HG02763 (cell line): ENCODE results near the gene ZNF469.

Experiments
- ATAC-seq: cut with Tn5 transposase; IDR thresholded peaks from one replicate; pipeline ENCODE4 v1.9.1; 2021; ENCODE audit warnings: mild to moderate bottlenecking, moderate library complexity; ENCODE audit not compliant: unreplicated experiment

Gene ZNF469

DNA sequence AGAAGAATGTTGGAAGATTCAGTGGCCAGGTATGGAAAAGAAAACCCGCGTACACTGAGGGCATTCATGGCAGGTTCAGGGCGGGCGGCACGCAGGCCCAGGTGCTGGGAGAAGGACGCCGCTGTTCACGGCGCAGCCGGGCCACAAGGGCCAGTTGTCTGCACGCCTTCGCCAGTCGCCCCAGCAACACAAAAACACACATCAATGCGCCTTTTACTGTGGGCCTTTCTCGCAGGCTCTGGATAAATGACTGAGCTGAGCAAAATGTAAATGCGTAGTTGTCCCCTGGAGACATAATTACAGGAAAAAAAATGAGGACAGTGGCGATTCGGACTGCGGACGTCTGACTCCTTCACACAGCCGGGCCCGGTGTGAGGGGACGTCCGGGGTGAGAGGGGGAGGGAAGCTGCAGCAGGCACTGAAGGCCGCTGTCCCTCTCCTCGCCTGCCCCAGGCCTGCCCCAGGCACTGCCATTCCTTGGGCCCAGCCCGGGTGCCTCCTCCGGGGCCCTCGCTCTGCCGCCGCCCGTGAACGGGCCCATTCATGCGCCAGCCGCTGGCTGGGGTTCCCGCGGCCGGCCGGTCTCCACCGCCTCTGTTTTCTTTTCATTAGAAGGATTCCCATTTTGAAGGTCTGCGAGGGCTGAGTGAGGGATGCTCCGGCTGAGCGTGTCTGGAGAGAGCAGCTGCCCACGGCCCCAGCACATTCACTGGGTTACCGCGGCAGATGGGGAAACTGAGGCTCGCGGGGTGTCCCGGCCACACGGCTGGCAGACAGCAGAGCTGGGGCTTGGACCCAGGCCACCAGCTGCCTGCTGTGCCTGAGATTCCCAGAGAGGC, 6.5 kb upstream of the ZNF469 start:
- ATAC-seq: no peak

- no peak for ATAC-seq
These were observed 5.7 kb upstream of the ZNF469 start for GRCh38 chr16:88376835-88377726.

- no peak for ATAC-seq
These were observed 4.8 kb upstream of the ZNF469 start for GRCh38 chr16:88377961-88378360.

GRCh38 chr16:88378401-88378800, 4.4 kb upstream of the ZNF469 start:
- ATAC-seq: no peak

DNA sequence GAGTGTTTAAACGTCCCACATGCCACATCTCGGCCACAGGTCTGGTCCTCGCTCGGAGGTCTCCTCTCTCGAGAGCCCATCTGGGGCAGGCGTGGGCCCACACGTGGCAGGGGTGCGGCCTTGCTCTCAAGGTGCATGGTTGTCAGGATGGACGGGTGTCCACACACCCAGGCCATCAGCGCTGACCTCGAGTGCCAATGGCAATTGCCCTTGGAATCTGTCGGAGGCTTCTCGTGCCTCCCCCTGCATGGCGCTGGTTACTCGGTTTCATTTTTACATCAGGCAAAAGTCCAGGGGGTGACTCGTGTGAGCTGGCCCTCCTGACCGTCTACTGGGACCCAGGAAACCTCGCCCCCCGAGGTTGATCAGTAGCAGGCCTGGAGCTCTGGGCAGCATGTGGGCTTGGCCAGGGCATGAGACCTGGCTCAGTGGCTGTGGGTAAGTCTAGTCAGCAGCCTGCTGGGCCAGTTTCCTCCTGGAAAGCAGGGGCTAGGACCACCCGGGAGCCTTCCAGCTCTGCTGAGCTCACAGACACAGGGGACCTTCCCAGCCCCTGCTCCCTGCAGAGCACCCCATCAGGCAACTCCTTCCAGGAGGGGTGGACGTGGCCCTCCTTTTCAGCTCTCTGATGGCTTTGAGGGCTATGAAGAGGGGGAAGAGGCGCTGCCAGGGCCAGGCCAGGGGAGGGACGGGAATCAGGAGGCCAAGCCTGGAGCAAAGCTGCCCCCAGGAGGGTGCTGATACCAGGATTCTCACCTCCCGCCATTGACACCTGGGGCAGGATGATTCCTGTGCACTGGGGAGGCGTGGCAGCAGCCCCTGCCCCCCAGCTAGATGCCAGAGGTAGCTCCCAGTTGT, 3.7 kb upstream of the ZNF469 start:
- ATAC-seq: no peak

DNA sequence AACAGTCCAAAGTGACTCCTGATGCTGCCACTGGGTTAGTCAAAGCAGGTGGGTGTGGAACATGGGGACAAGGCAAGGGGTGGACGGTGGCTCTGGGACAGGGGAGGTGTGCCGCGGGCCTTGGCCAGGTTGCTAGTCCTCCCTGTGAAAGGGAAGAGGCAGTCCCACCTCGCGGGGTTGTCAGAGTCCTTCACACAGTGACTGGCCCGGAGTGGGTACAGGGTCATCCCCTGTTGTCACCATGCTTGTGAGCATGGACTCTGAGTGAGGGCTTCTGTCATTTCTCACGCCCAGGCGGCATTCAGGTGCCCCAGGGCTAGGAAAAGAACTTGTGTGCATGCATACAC, 3.1 kb upstream of the ZNF469 start:
- no peak for ATAC-seq

DNA sequence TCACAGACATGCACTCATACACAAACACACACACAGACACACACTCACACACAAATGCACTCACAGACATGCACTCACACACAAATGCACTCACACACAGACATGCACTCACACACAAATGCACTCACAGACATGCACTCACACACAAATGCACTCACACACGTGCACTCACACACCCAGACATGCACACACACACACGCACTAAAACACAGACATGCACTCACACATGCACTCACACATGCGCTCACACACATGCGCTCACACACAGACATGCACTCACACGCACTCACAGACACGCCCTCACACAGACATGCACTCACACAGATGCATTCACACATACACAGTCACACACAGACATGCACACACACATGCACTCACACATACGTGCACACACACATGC, 2.7 kb upstream of the ZNF469 start:
- no peak for ATAC-seq

- no peak for ATAC-seq
These were observed 2.1 kb upstream of the ZNF469 start for GRCh38 chr16:88380619-88381018.

DNA sequence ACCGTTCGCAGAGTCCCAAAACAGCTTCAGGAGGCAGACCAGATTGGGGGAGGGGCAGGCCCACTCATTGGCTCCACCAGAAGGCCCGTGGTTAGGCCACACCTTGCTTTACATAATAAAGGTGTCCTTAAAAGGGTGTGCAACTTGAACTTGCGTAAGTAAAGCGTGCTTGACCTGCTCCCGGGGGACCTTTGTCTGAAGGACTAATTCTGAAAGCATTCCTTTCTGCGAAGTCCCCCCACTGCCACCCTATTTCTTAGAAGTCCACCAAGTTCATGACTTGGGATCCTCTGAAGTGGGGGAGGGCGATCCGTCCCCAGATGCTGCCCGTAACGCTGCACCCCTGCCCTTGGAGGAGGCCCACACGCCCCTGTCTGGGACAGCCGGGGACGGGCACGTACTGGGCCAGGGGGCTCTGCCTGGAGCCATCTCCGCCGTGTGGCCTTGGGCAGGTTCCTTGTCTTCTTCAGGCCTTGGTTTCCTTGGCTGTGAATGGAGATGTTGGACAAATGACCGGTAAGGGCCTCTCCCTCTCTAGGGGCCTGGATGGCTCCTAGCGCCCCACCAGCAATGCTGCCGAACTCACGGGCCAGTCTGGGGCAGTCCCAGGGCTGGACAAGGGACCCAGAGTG, 823 bp upstream of the ZNF469 start:
- no peak for ATAC-seq

- ATAC-seq: no peak
These were observed 852 bp downstream of the ZNF469 start for GRCh38 chr16:88383401-88384221.

DNA sequence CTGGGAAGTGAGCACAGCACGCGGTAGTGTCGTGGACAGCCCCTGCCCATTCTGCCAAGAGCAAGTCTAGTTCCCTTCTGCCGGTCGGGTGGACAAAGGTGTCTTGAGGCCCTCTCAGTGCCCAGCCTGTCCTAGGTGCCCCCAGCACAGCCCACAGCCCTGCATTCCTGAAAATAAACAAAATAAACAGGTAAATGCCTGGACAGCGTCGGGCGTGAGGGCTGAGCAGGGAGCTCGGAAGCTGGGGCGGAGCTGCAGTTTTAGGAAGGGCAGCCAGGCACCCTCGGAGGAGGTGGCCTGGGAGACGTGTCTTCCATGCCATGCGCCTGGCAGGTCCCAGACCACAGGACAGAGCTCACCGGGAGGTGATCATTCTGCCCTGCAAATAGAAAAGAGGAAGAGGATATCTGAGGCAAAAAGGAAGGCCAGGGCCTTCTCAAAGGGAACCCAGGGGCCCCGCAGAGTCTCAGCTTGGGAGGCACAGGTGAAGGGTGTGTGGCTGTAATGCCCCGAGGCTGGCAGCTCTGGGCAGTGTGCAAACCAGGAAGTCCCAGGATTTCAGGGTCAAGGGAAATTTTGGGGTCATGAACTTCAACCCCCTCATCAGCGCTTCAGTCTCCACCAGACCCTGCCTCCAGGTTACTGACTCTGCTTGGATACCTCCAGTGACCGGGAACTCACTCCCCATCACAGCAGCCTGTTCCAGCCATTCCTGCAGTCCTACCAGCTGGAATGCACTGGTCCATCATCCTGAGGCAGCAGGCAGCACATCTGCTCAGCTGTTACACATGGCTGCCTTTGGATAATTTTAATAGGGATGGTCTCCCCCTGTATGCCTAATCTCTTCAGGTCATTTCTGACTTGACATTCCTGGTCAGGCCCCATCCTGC, 1.7 kb downstream of the ZNF469 start:
- no peak for ATAC-seq

- no peak for ATAC-seq
These were observed 2.4 kb downstream of the ZNF469 start for GRCh38 chr16:88385112-88385594.

- no peak for ATAC-seq
These were observed 3.4 kb downstream of the ZNF469 start for GRCh38 chr16:88385831-88386815.

DNA sequence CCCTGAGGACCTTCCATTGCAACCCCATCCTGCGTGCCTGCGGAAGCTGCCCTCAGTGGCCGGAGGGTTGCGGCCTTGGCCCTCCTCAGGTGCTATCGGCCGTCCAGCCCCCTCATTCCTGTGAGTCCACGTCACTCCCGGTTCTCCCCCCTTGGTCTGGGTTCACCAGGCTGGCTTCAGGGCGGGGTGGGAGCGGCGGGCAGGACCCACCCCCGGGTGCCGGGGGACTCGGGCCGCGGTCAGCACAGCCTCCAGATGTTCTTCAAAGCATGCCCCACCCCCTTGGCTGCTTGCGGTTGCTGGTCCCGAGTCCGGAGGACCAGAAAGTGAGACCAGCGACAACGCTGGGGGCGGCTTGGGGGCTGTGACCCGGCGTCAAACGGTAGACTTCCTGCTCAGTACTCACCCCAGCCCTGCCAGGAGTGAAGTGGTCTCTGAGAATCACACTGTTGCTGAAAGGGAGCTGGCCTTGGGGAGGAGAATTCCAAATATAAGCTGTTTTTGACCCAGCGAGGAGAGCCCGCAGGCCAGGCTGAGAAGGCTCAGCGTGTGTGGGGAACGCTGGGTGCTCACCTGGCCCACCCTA, 4.5 kb downstream of the ZNF469 start:
- ATAC-seq: no peak

DNA sequence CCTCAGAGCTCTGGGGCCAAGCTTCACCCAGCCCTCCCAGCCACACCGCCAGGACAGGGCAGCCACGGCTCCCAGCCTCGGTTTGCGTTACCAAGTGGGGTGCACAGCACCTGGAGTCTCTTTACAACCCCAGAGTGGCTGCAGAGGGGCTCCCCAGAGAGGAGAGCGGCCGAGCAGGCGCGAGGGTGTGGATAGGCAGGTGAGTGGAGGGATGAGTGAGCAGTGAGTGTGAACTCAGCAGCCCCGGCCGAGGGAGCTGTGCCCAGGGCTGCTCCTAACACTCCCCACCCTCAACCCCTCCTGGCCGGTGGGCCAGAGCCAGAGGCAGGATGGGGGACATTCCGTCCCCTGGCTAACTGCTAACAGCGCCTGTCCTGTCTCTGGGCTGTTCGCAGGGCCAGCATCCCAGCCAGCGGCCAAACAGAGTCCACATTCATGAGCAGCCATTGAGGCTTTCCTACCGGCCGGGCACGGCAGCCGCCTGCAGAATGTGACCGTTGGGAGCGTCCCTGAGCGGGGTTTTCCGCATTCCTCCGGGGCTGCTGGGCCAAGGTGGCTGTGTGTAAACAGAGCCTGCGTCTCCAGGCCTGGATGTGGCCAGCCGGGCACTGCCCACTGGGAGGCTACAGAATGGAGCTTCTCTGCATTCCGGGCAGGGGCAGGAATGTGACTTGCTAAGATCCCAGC, 5.3 kb downstream of the ZNF469 start:
- no peak for ATAC-seq

DNA sequence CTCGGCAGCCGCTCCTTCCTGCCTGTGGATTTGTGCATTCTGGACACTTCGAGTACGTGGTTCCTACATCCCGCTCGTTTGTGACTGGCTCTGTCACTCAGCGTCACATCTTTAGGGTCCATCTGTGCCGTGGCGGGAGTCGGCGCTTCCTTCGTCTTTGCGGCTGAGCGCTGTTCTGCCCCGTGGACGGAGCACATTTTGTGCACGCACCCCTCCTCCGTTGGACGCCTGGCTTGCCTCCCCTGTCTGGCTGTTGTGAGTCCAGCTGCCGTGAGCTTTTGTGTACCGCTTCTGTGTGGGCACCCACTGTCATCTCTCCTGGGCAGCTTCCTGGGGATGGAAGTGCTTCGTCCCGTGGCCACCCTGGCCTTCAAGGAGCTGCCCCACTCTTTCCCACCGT, 6.4 kb downstream of the ZNF469 start:
- ATAC-seq: no peak
